SK-N-SH (cell line): ENCODE data around the gene MAPK11. TPM values are rescaled to one million over a fixed set of nuclear protein-coding genes. Genes with fewer than 3 reads are reported as not detected.
A peak's percentile ranks its signal among the peaks of the same experiment; 100 is the strongest.

ENCODE experiments used
- CTCF ChIA-PET: fragments of 300-600, 350-600 bp; formaldehyde crosslinking; extraction: SDS; loops from one replicate; lab custom pipeline; 2021; lab: Yijun Ruan, JAX
- POLR2A ChIA-PET: fragments of 350-600 bp; sonication (Branson Sonifier 250); formaldehyde crosslinking; extraction: SDS; loops from one replicate; lab custom pipeline; 2020; ENCODE audit warnings: antibody characterized with exemption, inconsistent platforms; lab: Yijun Ruan, JAX
- DNase-seq: peaks from one replicate; pipeline ENCODE4 v3.0.0; 2012
- H2AFZ ChIP-seq: fragments of 200-600 bp; sonication (generic); 2 replicates; pipeline ENCODE4 v1.8.1; 2016; ENCODE audit warnings: antibody characterized with exemption, mild to moderate bottlenecking, low read depth
- H3F3A ChIP-seq: fragments of 200-600 bp; sonication (generic); replicated peaks from 2 replicates; pipeline ENCODE3; 2016; ENCODE audit warnings: antibody characterized with exemption, mild to moderate bottlenecking; ENCODE audit not compliant: insufficient read depth
- H3K27ac ChIP-seq, 2 experiments: fragments of 200-500 bp in 1 of 2; fragments of 200-600 bp in 1 of 2; sonication (Bioruptor generic) in 1 of 2; sonication (generic), shearing (Covaris generic) in 1 of 2; 2 replicates each; pipeline versions ENCODE4 v1.5.1 to v1.6.1; 2014 to 2016; ENCODE audit warnings: low read depth in 2 of 2, inconsistent platforms in 1 of 2, low read length in 1 of 2, mild to moderate bottlenecking in 1 of 2, mixed read lengths in 1 of 2
- H3K27me3 ChIP-seq: fragments of 200-600 bp; sonication (generic), shearing (Covaris generic); 2 replicates; pipeline ENCODE4 v1.6.1; 2016; ENCODE audit warnings: mixed run types; ENCODE audit not compliant: insufficient read depth
- H3K36me3 ChIP-seq, 2 experiments: fragments of 200-500 bp in 1 of 2; fragments of 200-600 bp in 1 of 2; sonication (Bioruptor generic) in 1 of 2; sonication (generic) in 1 of 2; replicated peaks in 1 of 2; 2 replicates each; pipeline versions ENCODE3 to v1.5.1; 2014 to 2016; ENCODE audit warnings: low read length in 1 of 2, mild to moderate bottlenecking in 1 of 2; ENCODE audit not compliant: insufficient read depth in 2 of 2, control insufficient read depth in 1 of 2
- H3K4me1 ChIP-seq, 2 experiments: fragments of 200-500 bp in 1 of 2; fragments of 200-600 bp in 1 of 2; sonication (Bioruptor generic) in 1 of 2; sonication (generic), shearing (Covaris generic) in 1 of 2; 2 replicates each; pipeline versions ENCODE4 v1.5.1 to v1.6.1; 2014 to 2016; ENCODE audit warnings: low read depth in 1 of 2, low read length in 1 of 2, mixed run types in 1 of 2; ENCODE audit not compliant: insufficient read depth in 2 of 2, control insufficient read depth in 1 of 2
- H3K4me2 ChIP-seq: fragments of 200-600 bp; sonication (generic), shearing (Covaris generic); 2 replicates; pipeline ENCODE4 v1.6.1; 2017; ENCODE audit warnings: mixed run types
- H3K4me3 ChIP-seq, 2 experiments: fragments of 200-500 bp in 1 of 2; fragments of 200-600 bp in 1 of 2; sonication (Bioruptor generic) in 1 of 2; sonication (generic), shearing (Covaris generic) in 1 of 2; 2 replicates each; pipeline versions ENCODE4 v1.5.1 to v1.8.1; 2014 to 2016; ENCODE audit warnings: low read depth in 2 of 2, inconsistent platforms in 1 of 2, low read length in 1 of 2, mild to moderate bottlenecking in 1 of 2, mixed read lengths in 1 of 2, moderate library complexity in 1 of 2
- H3K79me2 ChIP-seq: fragments of 200-600 bp; sonication (generic); 2 replicates; pipeline ENCODE4 v1.8.1; 2017; ENCODE audit warnings: mild to moderate bottlenecking; ENCODE audit not compliant: insufficient read depth
- H3K9ac ChIP-seq: fragments of 200-600 bp; sonication (generic); 2 replicates; pipeline ENCODE4 v1.6.1; 2017; ENCODE audit warnings: mixed run types
- H3K9me2 ChIP-seq: fragments of 200-600 bp; sonication (generic); 2 replicates; pipeline ENCODE4 v1.6.1; 2017; ENCODE audit warnings: mixed run types
- H3K9me3 ChIP-seq: fragments of 200-600 bp; sonication (generic); 2 replicates; pipeline ENCODE4 v1.6.1; 2017; ENCODE audit warnings: mixed run types, mild to moderate bottlenecking, moderate library complexity
- H4K20me1 ChIP-seq: fragments of 200-600 bp; sonication (generic); 2 replicates; pipeline ENCODE4 v1.6.1; 2017; ENCODE audit warnings: mild to moderate bottlenecking, mixed run types; ENCODE audit not compliant: insufficient read depth
- CHD2 ChIP-seq: fragments of 150-350 bp; IDR thresholded peaks from 2 replicates; pipeline ENCODE4 v1.6.1; 2018; ENCODE audit warnings: low read length; ENCODE audit not compliant: partially characterized antibody
- ELF1 ChIP-seq: IDR thresholded peaks from 2 replicates; pipeline ENCODE4 v1.4.0; 2012
- EP300 ChIP-seq, 2 experiments: IDR thresholded peaks; 2 replicates each; pipeline versions ENCODE4 v1.4.0 to v1.6.1; 2012; ENCODE audit warnings: borderline replicate concordance in 1 of 2, low read depth in 1 of 2, low read length in 1 of 2
- FOXJ3 ChIP-seq: sonication (generic); formaldehyde crosslinking; IDR thresholded peaks from 2 replicates; pipeline ENCODE4 v1.5.1; 2020; ENCODE audit warnings: mild to moderate bottlenecking, missing genetic modification reagents
- GABPA ChIP-seq: IDR thresholded peaks from 2 replicates; pipeline ENCODE4 v1.4.0; 2012; ENCODE audit warnings: low read depth, mild to moderate bottlenecking
- JUND ChIP-seq: IDR thresholded peaks from 2 replicates; pipeline ENCODE4 v1.4.0; 2012
- MAX ChIP-seq: IDR thresholded peaks from 2 replicates; pipeline ENCODE4 v1.4.0; 2012; ENCODE audit warnings: low read depth
- MEF2A ChIP-seq: IDR thresholded peaks from 2 replicates; pipeline ENCODE4 v1.4.0; 2012; ENCODE audit warnings: low read depth, borderline replicate concordance
- MXI1 ChIP-seq: IDR thresholded peaks from 2 replicates; pipeline ENCODE4 v1.6.1; 2012; ENCODE audit warnings: mild to moderate bottlenecking, low read depth, low read length, improper control_type of control experiment
- NFIC ChIP-seq: IDR thresholded peaks from 2 replicates; pipeline ENCODE4 v1.4.0; 2012; ENCODE audit warnings: borderline replicate concordance
- PBX3 ChIP-seq: IDR thresholded peaks from 2 replicates; pipeline ENCODE4; 2012
- POLR2AphosphoS5 ChIP-seq: IDR thresholded peaks from 2 replicates; pipeline ENCODE4 v1.6.1; 2012; ENCODE audit warnings: low read depth, low read length
- RAD21 ChIP-seq: IDR thresholded peaks from 2 replicates; pipeline ENCODE4 v1.6.1; 2012; ENCODE audit warnings: mild to moderate bottlenecking, low read length
- REST ChIP-seq: IDR thresholded peaks from 2 replicates; pipeline ENCODE4 v1.6.1; 2012; ENCODE audit warnings: mild to moderate bottlenecking, low read depth, low read length, moderate library complexity
- SIN3A ChIP-seq: IDR thresholded peaks from 2 replicates; pipeline ENCODE4 v1.6.1; 2012; ENCODE audit warnings: low read depth, mild to moderate bottlenecking, low read length, moderate library complexity, borderline replicate concordance
- SMC3 ChIP-seq: IDR thresholded peaks from 2 replicates; pipeline ENCODE4 v1.6.1; 2012; ENCODE audit warnings: low read depth, low read length, improper control_type of control experiment
- TEAD4 ChIP-seq: IDR thresholded peaks from 2 replicates; pipeline ENCODE4 v1.4.0; 2012; ENCODE audit warnings: mild to moderate bottlenecking, borderline replicate concordance; ENCODE audit not compliant: insufficient read depth
- USF1 ChIP-seq: IDR thresholded peaks from 2 replicates; pipeline ENCODE4 v1.4.0; 2012; ENCODE audit warnings: low read depth, borderline replicate concordance
- WGBS: methylation state at CpG from one replicate; pipeline ENCODE4 v1.1.6; 2017; ENCODE audit warnings: low lambda C conversion rate; 5-methylcytosine and 5-hydroxymethylcytosine counted together
- polyA plus RNA-seq, 3 experiments: library from polyadenylated mRNA; depleted of rRNA; stranded (reverse); fragments of >200 nt; gene quantifications; 2 replicates each; pipeline ENCODE4 v1.2.3, GENCODE V29; 2012

MAPK11 gene
- polyA plus RNA-seq, 1 of the 3 experiments (the other 2 are of a cell fraction) = 36.0 TPM

- Histone ChIP-seq H3K4me2 (peak overlapping the region; percentile 100; the same call in 1 of the 2 replicates), H3K27ac (peak overlapping the region; percentile 48 to 95), H3K36me3 (peaks cover 3 to 11% of the 10 kb centered on the region in 2 experiments), H3K9me3 (no peaks in the 10 kb centered on the region), H3K9ac (0 out of 2 replicates have a peak overlapping the region, but pooled peaks have one; percentile 7), H3K9me2 (no peaks in the 10 kb centered on the region), H3K79me2 (peaks cover 98% of the 10 kb centered on the region), H3K4me3 (no peak overlapping the region; a peak in 2 of 4 replicates), H4K20me1 (peaks cover 72% of the 10 kb centered on the region), H2AFZ (no peak overlapping the region), H3K4me1 (peaks cover 41 to 56% of the 10 kb centered on the region in 2 experiments; a peak in 3 of 4 replicates), H3F3A (peaks cover 9% of the 10 kb centered on the region), H3K27me3 (no peaks in the 10 kb centered on the region)
- TF ChIP-seq MXI1 (peak; percentile 70; the same call in 1 of the 2 replicates), REST (no peak), EP300 (IDR thresholded peaks at IDR 0.05; ENCODE audit: borderline replicate concordance in 1 of 2, low read depth in 1 of 2, low read length in 1 of 2) (peak in 1 of 2 experiments; percentile 23; a peak in 1 of 4 replicates), POLR2AphosphoS5 (no peak), FOXJ3 (CRISPR knock-in tag) (no peak), PBX3 (no peak), MEF2A (no peak), NFIC (no peak), SIN3A (no peak), SMC3 (no peak), USF1 (no peak), CHD2 (peak; percentile 8), GABPA (no peak), JUND (no peak), TEAD4 (no peak), RAD21 (no peak), MAX (no peak), ELF1 (no peak)
- POLR2A ChIA-PET = interaction anchor here (0.9 to 1.2 kb wide), 2 partner anchors 19 to 30 kb away, joined by 3 read pairs; no protein-coding TSS in a partner anchor
- 85% methylated on average over 4 of the region's 17 CpGs for WGBS
- peak; percentile 91 for DNase-seq
- CTCF ChIA-PET = interaction anchor here (0.9 to 3.7 kb wide), 12 partner anchors 8 to 224 kb away, joined by 3 to 19 read pairs (median 6); partner anchors contain the start of genes DENND6B, HDAC10 and SCO2
Observed at GRCh38 chr22:50301581-50301991, 31.4 kb upstream of the MAPK11 start.
